ENCODE data around the gene DDA1.

DNA sequence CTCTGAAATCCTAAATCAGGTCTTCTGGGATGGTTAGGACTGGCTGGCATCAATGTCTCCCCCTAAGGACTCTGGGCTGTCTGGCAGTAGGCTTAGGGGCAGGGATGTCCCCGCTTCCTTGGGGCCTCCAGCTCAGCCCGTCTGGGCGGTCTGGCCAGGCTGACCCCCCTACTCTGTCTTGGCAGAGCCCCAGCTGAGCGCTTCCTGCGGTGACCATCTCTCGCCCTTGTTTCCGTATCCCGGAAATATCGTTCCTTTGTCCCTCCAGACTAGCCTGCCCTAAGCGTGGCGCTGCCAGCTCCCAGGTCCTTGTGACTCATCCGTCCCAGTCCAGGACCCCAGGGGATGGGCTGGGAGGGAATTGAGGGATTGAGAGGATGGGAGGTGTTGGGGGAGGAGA is 39.3 kb downstream of the DDA1 start:
- TF ChIP-seq, protein P1, sequence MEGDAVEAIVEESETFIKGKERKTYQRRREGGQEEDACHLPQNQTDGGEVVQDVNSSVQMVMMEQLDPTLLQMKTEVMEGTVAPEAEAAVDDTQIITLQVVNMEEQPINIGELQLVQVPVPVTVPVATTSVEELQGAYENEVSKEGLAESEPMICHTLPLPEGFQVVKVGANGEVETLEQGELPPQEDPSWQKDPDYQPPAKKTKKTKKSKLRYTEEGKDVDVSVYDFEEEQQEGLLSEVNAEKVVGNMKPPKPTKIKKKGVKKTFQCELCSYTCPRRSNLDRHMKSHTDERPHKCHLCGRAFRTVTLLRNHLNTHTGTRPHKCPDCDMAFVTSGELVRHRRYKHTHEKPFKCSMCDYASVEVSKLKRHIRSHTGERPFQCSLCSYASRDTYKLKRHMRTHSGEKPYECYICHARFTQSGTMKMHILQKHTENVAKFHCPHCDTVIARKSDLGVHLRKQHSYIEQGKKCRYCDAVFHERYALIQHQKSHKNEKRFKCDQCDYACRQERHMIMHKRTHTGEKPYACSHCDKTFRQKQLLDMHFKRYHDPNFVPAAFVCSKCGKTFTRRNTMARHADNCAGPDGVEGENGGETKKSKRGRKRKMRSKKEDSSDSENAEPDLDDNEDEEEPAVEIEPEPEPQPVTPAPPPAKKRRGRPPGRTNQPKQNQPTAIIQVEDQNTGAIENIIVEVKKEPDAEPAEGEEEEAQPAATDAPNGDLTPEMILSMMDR (IDR thresholded peaks at IDR 0.05 in 8 of 11, conservative IDR thresholded peaks at IDR 0.05 in 3 of 11), result no peak
- TF ChIP-seq POLR2A (IDR thresholded peaks at IDR 0.05) (no peak), POLR2AphosphoS5 (IDR thresholded peaks at IDR 0.05) (peak; percentile 81 to 91 (median 88))
